Adrenal gland (tissue), 5 donors: ENCODE data around the gene ADGRA1.

Experiments
- POLR2A ChIP-seq, 2 donors: fragments of 450-650 bp; IDR thresholded peaks; one replicate each; pipeline ENCODE4 v1.6.1; 2017; ENCODE audit warnings: antibody characterized with exemption in 2 of 2, mild to moderate bottlenecking in 2 of 2, moderate library complexity in 1 of 2
- TF ChIP-seq, protein P1 (sequence below), 6 experiments: fragments of 450-650 bp in 4 of 6; fragments of 200-600 bp in 2 of 6; sonication (generic) in 1 of 6; IDR thresholded peaks; 1 replicate in 5 of 6; 2 replicates in 1 of 6; pipeline versions ENCODE4 v1.5.1 to v1.8.0; 2016 to 2021; ENCODE audit warnings: antibody characterized with exemption in 6 of 6, mild to moderate bottlenecking in 2 of 6, moderate library complexity in 1 of 6
- donor health status: DM: no; HTN: no; CAD: no.

GRCh38 chr10:133115453-133115842 lies 27.7 kb downstream of the ADGRA1 start:
- TF ChIP-seq, protein P1, sequence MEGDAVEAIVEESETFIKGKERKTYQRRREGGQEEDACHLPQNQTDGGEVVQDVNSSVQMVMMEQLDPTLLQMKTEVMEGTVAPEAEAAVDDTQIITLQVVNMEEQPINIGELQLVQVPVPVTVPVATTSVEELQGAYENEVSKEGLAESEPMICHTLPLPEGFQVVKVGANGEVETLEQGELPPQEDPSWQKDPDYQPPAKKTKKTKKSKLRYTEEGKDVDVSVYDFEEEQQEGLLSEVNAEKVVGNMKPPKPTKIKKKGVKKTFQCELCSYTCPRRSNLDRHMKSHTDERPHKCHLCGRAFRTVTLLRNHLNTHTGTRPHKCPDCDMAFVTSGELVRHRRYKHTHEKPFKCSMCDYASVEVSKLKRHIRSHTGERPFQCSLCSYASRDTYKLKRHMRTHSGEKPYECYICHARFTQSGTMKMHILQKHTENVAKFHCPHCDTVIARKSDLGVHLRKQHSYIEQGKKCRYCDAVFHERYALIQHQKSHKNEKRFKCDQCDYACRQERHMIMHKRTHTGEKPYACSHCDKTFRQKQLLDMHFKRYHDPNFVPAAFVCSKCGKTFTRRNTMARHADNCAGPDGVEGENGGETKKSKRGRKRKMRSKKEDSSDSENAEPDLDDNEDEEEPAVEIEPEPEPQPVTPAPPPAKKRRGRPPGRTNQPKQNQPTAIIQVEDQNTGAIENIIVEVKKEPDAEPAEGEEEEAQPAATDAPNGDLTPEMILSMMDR (IDR thresholded peaks at IDR 0.05) = no peak
- no peak for TF ChIP-seq POLR2A (IDR thresholded peaks at IDR 0.05)
